Measurements from ENCODE around the gene YES1. TPM values are rescaled to one million over a fixed set of nuclear protein-coding genes. Genes with fewer than 3 reads are reported as not detected.

Gene YES1
- total and polyA plus RNA-seq, 2 of the 13 experiments (the other 11 are each of a cell fraction or from before 2014, with no cell fraction given): 17.2 to 70.8 TPM

DNA sequence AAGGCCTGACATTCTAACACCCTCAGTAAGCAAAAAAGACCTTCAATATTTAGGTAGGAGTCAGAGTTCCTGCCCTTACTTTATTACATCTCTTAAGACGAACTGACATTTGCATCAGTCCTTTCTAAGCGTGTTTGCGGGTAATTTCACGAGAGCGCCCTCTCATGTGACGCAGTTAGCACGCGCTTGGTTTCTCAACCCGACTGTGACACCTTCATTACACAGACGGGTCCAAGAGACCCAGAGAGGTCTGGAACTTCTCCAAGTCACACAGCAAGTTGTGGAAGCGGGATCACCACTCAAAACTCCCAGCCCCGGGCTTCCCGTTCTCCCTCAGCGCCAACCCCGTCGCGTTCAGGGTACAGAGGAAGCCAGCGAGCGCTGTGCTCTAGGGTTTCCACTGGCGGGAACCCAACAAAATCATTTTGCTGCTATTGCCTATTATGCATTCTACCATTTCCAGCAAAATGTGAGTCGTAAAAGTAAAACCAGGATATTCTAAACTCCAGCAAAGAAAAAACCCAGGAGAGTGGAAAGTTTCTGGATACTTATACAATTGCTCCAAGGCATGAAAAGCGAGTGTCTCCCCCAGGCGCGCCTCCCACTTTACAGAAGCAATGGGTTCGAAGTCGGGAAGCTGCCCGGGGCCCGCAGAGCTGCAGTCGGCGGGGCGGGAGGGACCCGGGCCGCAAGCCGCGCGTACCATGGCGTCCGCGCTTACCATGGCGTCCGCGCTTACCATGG lies 100.2 kb downstream of the YES1 start (continued):
- TF ChIP-seq TOE1 (CRISPR knock-in tag; IDR thresholded peaks at IDR 0.05): no peak
- no peak for TF ChIP-seq SALL1 (CRISPR knock-in tag; IDR thresholded peaks at IDR 0.05)
- TF ChIP-seq HDAC1 (CRISPR knock-in tag; IDR thresholded peaks at IDR 0.05): peak; percentile 6; the same call in 1 of the 2 replicates
- TF ChIP-seq REL (CRISPR knock-in tag; conservative IDR thresholded peaks at IDR 0.05): no peak
- TF ChIP-seq EED (CRISPR knock-in tag; IDR thresholded peaks at IDR 0.05): no peak
- TF ChIP-seq MATR3 (CRISPR knock-in tag; IDR thresholded peaks at IDR 0.05): no peak
- no peak for TF ChIP-seq ZNF260 (CRISPR knock-in tag; IDR thresholded peaks at IDR 0.05; ENCODE audit: borderline replicate concordance, low read depth)
- no peak for TF ChIP-seq PCBP2 (optimal IDR thresholded peaks at IDR 0.05; ENCODE audit: low read depth, low read length, poor library complexity, severe bottlenecking)
- no peak; the same call in 1 of the 2 replicates for TF ChIP-seq TMF1 (CRISPR knock-in tag; IDR thresholded peaks at IDR 0.05; ENCODE audit: low read depth)
- TF ChIP-seq ZZZ3 (CRISPR knock-in tag; IDR thresholded peaks at IDR 0.05; ENCODE audit: borderline replicate concordance): no peak
- no peak for TF ChIP-seq GATA4 (IDR thresholded peaks at IDR 0.05; ENCODE audit: borderline replicate concordance, low read depth)
- TF ChIP-seq ZNF557 (CRISPR knock-in tag; IDR thresholded peaks at IDR 0.05): no peak
- no peak for TF ChIP-seq ZNF12 (CRISPR knock-in tag; IDR thresholded peaks at IDR 0.05)
- no peak for TF ChIP-seq TCF7 (IDR thresholded peaks at IDR 0.05; ENCODE audit: low read depth)
- TF ChIP-seq, protein P1, sequence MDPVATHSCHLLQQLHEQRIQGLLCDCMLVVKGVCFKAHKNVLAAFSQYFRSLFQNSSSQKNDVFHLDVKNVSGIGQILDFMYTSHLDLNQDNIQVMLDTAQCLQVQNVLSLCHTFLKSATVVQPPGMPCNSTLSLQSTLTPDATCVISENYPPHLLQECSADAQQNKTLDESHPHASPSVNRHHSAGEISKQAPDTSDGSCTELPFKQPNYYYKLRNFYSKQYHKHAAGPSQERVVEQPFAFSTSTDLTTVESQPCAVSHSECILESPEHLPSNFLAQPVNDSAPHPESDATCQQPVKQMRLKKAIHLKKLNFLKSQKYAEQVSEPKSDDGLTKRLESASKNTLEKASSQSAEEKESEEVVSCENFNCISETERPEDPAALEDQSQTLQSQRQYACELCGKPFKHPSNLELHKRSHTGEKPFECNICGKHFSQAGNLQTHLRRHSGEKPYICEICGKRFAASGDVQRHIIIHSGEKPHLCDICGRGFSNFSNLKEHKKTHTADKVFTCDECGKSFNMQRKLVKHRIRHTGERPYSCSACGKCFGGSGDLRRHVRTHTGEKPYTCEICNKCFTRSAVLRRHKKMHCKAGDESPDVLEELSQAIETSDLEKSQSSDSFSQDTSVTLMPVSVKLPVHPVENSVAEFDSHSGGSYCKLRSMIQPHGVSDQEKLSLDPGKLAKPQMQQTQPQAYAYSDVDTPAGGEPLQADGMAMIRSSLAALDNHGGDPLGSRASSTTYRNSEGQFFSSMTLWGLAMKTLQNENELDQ (CRISPR knock-in tag; IDR thresholded peaks at IDR 0.05; ENCODE audit: borderline replicate concordance): no peak
- no peak for TF ChIP-seq ZFP37 (CRISPR knock-in tag; IDR thresholded peaks at IDR 0.05; ENCODE audit: borderline replicate concordance)
- no peak for TF ChIP-seq NCOR1 (IDR thresholded peaks at IDR 0.05; ENCODE audit: borderline replicate concordance, low read length)
- TF ChIP-seq, protein P2, sequence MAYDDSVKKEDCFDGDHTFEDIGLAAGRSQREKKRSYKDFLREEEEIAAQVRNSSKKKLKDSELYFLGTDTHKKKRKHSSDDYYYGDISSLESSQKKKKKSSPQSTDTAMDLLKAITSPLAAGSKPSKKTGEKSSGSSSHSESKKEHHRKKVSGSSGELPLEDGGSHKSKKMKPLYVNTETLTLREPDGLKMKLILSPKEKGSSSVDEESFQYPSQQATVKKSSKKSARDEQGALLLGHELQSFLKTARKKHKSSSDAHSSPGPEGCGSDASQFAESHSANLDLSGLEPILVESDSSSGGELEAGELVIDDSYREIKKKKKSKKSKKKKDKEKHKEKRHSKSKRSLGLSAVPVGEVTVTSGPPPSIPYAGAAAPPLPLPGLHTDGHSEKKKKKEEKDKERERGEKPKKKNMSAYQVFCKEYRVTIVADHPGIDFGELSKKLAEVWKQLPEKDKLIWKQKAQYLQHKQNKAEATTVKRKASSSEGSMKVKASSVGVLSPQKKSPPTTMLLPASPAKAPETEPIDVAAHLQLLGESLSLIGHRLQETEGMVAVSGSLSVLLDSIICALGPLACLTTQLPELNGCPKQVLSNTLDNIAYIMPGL (CRISPR knock-in tag; IDR thresholded peaks at IDR 0.05; ENCODE audit: borderline replicate concordance in 1 of 2, low read depth in 1 of 2): peak; percentile 45 to 52
- TF ChIP-seq, protein P3, sequence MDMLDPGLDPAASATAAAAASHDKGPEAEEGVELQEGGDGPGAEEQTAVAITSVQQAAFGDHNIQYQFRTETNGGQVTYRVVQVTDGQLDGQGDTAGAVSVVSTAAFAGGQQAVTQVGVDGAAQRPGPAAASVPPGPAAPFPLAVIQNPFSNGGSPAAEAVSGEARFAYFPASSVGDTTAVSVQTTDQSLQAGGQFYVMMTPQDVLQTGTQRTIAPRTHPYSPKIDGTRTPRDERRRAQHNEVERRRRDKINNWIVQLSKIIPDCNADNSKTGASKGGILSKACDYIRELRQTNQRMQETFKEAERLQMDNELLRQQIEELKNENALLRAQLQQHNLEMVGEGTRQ (IDR thresholded peaks at IDR 0.05; ENCODE audit: low read depth, low read length): no peak
- TF ChIP-seq, protein P3 (CRISPR knock-in tag; IDR thresholded peaks at IDR 0.05; ENCODE audit: borderline replicate concordance): no peak
- TF ChIP-seq, protein P4, sequence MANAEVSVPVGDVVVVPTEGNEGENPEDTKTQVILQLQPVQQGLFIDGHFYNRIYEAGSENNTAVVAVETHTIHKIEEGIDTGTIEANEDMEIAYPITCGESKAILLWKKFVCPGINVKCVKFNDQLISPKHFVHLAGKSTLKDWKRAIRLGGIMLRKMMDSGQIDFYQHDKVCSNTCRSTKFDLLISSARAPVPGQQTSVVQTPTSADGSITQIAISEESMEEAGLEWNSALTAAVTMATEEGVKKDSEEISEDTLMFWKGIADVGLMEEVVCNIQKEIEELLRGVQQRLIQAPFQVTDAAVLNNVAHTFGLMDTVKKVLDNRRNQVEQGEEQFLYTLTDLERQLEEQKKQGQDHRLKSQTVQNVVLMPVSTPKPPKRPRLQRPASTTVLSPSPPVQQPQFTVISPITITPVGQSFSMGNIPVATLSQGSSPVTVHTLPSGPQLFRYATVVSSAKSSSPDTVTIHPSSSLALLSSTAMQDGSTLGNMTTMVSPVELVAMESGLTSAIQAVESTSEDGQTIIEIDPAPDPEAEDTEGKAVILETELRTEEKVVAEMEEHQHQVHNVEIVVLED (CRISPR knock-in tag; IDR thresholded peaks at IDR 0.05; ENCODE audit: borderline replicate concordance): 0 out of 2 replicates have a peak, but pooled peaks have one; percentile 9
- TF ChIP-seq ZEB1 (IDR thresholded peaks at IDR 0.05; ENCODE audit: insufficient replicate concordance, low read depth): no peak

Measured in HepG2 (cell line).